HCEC 1CT (cell line): ENCODE results near the gene JHY.
"Not testable (repeated sequence)": the region's sequence is repeated elsewhere in the genome, so short reads cannot be mapped to it uniquely, and the experiment has no call there.

ENCODE experiments used
- DNase-seq: peaks from one replicate; pipeline ENCODE4 v3.0.0-alpha.2; 2017

The JHY gene

DNA sequence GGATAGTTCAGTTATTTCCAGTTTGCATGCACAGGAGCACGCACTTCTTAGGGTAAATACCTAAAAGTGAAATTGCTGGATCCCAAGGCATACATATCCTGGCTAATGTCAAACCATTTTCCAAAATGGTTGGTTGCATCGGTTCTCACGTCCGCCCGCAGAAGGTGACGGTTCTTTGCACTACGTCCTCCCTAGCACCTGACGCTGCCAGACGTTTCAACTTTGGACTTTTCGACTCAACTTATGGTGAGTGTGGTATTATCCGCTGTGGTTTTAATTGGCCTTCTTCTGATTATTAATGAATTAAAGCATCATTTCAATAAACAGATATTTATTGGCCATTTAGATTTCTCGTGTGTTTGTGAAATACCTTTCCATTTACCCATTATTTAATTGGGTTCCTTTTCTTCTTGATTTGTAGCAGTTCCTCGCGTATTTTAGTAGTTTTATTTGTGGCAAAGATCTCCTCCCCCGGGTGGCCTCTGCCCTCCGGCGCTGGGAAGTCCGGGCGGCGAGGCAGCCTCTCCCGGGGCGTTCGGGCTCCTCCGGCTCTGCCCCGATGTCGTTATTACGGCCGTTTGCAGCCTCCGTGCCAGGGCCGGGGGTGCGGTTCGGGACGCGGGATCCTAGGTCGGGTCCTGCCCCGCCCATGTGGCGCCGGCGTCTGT lies at the start of gene JHY:
Gene JHY, plus strand, starts transcription at position 571 of the 668 bp plus-strand sequence. CDS start 3,091 bp downstream, outside the sequence.
- no peak for DNase-seq

DNA sequence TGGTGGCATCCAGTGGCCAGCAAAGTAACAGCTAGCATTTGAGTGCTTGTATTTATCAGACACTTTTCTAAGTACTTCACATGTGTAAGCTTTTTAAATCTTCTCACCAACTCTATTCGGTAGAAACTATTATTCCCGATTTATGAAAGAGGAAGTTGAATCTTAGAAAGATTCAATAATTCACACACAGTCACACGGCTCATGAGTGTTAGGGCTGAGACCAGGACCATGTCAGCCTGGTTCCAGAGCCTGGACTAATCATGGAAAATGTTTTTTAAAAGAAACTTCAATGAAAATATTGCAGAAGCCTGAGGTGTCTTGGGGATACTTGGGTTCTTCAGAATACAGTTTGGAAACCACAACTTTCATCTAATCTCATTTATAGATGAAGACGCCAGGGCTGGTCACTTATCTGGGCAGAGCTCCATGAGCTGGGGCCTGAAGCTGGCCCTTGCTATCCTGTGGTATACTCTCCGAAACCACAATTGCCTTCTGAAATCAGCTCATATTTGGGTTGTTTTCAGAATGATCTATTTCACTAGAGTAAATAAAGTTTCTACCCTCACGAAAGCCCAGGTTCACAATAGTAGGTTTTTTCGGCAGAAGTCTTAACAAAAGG lies 48.6 kb upstream of the JHY start:
- DNase-seq: no peak

DNA sequence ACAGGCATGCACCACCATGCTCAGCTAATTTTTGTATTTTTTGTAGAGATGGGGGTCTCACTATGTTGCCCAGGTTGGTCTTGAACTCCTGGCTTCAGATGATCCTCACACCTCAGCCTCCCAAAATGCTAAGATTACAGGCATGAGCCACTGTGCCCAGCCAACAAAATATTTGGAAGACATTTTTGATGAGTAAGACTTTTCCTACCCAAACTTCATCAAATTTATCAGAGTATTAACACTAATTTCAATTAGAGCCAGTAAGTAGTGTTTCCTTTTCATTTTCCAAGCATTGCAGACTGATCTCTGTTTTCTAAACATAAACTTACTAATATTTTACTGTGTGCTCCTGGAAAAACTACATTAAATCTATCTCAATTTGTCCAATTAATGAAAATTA lies 45.6 kb upstream of the JHY start:
- DNase-seq: no peak

DNA sequence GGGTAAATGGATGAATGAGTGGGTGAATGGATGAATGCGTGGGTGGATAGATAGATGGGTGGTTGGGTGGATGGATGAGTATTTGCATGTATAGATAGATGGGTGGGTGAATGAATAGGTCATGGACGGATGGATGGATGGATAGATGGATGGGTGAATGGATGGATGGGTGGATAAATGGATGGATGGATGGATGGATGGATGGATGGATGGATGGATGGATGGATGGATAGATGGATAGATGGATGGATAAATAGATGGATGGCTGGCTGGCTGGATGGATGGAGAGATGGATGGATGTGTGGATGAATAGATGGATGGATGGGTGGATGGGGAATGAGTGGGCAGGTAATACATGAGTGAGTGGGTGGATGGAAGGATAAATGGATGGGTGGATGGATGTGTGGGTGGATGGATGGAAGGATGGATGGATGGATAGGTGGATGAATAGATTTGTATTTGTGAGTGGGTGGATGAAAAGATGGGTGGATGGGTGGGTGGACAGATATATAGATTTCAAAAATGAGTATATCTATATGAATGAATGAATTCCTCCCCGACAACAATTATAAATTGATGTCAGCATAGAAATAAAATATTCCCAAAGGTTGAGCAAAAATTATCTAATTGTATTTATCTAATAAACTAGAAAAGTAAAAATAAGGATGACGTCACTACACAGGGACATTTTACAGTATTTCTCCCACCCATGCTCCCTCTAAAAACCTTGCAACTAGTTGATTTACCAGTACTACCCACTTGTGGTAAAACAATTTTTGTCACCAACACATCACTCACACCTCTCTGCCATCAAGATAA lies 44.8 kb upstream of the JHY start:
- DNase-seq: no peak

DNA sequence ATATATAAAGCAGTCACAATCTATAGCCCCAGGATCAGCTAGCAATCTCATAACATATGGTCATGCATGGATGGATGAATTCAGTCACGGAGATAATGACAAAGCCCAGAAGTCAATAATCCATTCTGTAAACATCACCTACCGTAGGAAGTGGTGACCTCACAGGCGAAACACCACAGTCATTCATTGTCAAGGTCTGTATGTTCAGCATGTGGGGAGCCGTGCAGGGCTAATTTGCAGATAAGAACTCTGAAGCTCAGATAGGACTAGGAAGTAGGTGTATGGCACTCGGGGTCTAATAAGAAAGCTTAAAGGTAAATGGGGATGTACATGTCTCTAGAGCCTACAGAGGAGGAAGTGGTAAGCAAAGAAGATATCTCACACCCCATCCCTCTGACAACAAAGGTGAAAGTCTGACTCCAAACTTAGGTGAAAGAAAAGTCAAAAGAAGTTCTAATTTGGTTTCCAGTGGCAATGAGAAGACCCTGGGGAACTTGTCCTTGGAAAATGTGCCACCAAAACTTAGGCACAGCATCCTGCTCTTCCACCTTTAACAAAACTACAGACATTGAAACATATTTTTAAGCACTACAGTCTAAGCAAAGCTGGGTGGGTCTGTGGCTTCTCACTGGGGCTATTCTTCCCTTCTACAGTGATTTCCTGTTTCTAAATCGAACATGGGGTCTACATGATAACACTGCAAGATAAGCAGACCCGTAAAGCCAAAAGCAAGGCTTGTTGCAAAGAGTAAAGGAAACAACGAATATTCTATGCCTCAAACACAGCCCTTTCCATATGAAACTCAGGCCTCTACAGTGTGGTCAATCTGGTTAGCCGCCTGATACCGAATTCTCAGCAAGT lies 39.0 kb upstream of the JHY start:
- DNase-seq: no peak

DNA sequence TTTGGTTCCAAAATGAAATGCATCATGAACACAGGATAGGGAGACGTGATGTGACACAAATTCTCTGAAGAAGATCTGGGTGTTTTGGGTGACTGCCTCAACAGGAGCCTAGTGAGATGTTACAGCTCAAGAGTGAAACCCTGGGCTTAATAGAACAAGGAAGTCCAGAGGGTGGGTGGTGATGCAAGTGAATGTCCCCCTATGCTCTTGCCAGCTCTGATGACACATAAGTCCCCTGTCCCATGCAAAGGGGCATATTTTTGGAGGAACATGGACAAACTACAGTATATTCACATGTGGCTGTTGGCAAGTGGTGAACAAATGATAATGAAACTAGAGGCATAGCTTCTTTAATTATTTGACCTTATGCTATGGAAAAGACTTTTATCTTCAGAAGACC lies 35.1 kb upstream of the JHY start:
- DNase-seq: no peak

DNA sequence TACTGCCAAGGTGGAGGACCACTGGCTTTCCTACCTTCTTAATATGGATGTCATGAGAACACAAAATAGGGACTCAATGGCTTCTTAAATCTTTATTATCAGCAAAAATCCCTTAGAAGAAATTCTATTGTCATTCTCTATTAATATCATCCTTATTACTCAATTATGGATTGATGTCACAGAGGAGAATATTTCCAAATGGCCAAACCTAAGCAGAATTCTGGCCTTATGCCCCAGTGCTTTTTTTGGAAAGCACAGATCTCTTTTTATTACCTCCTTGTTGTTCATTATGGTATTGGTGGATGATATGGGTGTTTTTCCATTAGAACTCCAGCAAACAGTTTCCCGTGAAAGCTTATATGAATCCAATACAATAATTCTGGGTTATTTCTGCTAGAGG lies 34.4 kb upstream of the JHY start:
- DNase-seq: no peak

DNA sequence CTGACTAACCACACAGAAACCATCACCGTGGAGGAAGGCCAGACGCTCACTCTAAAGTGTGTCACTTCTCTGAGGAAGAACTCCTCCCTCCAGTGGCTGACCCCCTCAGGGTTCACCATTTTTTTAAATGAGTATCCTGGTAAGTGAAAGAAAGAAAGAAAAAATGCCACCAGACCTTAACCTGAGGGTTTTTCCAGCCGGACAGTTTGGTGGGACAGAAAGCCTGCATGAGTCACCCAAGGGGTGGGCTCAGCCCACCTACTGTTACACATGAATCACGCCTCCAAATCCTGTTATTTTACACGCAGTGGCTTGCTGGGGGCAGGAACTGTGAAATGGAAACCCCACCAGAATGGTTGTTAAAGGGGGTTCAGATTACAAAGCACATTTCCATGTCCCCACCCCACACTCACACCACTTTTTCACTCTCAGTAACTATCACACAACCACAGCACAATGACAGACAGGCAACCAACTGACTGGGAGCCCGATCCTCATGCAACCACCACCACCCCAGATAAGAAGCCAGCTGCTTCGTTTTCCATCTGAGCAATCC lies 32.4 kb upstream of the JHY start:
- DNase-seq: no peak

DNA sequence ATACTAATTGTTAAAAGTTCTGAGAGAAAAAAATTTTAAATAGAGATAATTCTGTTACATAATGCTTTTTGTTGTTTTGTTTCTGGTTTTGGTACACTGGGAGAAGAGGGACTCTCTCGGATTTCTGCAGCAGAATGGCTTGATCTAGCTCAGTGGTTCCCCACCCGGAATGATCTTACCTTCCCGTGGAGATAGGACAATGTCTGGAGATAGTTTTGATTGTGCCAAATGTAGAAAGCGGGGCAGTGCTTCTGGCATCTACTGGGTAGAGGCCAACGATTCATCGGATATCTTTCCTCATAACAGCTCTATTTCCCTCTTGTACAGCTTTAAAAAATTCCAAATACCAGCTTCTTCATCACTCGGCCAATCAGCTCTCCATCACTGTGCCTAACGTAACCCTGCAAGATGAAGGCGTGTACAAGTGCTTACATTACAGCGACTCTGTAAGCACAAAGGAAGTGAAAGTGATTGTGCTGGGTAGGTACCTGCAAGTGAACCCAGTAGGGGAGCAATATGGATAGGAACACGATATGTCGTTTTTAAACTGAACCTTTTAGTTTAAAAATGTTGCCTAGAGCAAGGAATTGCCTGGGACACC lies 31.1 kb upstream of the JHY start:
- DNase-seq: no peak

DNA sequence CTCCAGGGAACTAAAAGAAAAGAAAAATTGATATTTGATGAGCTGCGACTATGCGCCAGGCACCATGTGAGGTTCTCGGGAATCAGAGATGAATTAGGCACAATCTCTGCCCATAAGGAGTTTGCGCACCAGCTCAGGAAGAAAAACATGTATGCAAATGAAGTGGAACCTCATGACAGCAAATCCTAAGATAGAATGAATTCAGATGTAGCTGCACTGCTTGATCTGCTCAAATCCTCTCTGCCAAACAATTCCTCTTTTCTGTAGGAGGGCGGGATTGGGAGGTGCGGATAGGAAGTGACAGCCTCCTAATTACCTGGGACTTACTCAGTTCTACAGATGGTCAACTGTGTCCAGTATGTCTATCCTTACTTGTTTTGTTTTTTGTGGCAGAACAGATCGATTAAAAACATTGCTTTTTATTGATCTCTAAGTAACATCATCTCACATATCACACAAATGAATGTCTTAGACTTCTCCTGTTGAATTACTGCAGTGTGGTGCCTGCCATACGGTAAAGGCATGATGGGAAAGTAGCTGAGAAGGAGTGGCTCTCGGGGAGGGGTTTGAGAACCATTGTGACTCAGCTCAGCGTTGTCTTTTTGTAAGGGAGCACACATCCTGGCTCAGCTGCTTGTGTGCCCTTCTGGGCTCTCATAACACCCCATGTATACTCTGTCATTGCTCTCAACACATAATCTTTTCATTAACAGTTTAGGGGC lies 30.3 kb upstream of the JHY start:
- DNase-seq: no peak

DNA sequence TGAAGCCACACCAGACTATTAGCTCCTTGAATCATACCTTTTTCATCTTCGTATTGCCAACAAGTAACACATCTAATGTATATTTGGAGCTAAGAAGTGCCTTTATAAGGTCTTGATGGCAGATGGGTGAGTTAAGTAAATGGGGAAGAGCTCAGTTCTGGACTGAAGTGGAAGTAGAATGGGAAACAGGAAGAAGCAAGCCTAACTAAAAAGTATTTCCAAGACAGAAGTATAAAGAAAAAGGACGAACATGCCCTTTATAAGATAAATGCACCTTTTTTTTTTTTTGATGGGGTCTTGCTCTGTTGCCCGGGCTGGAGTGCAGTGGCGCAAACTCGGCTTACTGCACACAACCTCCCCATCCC lies 29.8 kb upstream of the JHY start:
- no peak for DNase-seq

DNA sequence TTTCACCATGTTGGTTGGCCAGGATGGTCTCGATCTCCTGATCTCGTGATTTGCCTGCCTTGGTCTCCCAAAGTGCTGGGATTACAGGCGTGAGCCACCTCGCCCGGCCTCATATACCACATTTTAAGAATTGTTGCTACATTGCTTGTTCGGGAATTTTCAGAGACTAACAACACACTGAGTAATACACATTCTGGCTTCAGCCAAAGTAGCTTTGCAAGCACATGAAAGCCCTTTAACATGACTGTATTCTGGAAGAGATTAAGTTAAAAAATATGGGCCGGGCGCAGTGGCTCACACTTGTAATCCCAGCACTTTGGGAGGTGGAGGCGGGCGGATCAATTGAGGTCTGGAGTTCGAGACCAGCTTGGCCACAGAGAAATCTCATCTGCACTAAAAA lies 29.3 kb upstream of the JHY start:
- no peak for DNase-seq

DNA sequence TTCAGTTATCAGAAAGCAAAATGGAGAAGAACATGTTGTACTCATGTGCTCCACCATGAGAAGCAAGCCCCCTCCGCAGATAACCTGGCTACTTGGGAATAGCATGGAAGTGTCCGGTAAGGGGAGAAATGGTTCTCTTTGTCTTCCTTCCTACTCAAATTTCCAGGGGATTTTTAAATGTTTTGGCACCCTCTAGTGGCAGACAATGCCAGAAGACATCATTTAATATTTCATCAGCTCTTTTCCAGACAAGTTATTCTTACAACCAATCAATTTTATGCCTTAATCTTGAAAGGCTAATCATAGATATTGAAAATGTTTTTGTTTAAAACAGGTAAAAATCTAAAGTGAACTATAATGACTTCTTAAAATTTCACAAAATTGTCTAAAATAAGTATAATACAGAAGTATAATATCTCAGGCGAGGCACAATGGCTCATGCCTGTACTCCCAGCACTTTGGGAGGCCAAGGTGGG lies 28.6 kb upstream of the JHY start:
- DNase-seq: peak; percentile 82

DNA sequence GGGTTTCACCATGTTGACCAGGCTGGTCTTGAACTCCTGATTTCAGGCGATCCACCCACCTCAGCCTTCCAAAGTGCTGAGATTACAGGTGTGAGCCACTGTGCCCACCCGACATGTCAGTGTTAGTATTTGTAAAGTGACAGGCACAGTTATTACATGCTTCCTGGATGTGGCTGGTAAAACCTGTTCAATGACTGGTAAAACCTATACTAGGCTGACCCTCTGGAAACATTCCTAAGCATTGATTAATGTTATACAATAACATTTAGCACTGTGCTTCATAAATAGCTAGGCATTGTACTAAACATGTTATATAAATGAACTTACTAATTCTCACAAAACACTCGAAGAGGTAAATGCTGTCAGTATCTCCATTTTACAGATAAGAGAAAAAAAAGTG lies 20.9 kb upstream of the JHY start:
- DNase-seq: no peak

DNA sequence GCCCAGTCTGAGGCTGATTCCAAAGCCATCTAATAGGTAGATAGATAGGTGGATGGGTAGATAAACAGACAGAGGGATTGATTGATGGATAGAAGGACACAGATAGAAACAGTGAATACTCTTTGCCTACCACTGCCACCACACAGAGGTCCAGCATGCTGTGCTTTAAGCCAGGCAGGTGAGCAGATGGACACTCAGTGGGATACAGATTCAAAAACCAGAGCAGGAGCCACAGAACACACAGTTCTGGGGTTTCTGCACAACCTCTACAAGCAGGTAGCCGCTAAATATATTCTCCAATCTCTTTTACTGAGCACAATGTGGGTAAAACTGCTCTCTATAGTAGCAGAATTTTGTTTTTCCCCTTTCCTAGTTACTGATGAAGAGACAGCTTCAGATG lies 20.5 kb upstream of the JHY start:
- no peak for DNase-seq

DNA sequence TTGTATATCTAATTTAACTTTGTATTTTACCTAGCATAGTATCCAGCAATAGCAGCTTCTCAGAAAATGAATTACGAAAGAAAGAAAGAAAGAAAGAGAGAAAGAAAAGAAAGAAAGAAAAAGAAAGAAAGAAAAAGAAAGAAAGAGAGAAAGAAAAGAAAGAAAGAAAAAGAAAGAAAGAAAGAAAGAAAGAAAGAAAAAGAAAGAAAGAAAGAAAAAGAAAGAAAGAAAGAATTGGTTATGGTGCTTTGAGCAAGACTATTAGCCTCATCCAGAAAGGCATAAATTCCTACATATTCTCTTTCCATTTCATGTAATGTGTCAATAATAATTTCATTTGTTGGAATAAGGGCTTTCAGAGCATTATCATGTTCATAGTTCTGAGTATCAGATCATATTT lies 19.4 kb upstream of the JHY start:
- not testable (repeated sequence) for DNase-seq

DNA sequence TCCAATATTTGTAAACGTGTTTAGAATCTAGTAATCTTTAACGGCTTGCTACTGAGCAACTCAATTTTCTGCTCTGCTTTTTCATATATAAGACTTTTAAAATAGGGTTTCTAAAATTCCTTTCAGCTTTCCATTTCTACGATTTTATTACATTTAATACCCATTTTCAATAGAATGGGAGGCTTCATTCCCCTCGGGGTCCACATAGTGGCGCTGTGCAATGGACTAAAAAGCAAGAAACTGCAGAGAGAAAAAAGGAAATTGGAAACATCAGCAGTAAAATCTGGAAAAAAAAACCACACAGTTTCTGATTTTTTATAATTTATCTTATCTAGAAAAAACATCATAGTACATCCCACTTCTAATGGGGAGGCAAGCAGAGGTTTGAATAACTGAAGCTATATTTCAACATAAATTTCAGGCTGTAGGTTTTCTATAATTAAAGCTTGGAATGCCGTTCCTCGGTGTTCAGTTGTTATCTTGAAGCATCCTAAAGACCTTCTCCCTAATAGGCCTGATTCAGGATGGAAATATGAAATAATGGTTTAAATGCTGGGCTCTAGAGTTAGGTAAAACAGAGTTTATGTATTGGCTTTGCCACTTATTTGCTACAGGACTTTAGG lies 18.7 kb upstream of the JHY start:
- peak; percentile 30 for DNase-seq

DNA sequence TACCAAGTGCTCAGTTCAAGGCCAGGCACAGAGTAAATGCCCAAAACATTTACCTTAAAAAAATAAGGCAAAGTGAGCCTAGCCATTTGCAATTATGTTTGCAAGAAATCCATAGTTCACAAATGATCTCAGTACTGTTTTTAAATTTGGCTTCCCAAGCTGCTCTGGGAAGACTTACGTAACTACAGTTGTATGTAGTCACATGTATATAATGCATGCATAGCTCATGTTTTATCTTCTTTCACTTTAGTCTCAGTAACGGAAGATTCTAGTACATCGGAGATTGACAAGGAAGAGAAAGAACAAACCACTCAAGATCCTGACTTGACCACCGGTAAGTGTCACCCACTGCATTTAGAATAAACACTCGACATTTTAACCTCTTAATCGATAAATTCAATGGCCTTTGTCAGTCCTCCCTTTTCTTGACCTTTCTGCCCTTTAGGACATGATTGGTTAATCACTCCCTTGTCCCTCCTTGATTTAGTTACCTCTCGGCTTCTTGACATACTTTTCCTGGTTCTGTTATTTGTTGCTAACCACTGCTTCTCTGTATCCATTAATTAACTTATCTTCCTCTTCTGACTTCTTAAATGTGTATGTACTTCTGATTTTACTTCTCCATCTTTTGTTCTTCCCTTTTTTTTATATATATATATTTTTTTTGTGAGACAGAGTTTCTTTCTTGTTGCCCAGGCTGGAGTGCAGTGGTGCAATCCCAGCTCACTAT lies 18.0 kb upstream of the JHY start:
- DNase-seq: no peak

DNA sequence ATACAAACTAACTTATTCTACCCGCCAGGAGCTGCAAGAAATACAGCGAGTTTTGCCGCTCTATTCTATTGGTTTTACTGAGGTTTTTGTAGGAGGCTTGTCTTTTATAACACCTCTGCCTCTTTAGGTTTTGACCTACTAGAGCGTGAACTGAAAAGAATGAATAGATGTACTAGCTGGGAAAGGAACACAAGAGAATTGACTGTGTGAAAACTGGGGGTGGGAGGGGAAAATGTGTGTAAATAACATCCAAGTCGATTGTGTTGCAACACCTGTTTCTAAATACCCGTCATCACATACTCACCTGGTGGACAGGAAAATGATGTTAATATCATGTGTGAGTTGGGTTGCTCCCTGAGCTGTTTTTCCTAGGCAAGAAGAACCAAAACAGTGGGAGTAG lies 12.9 kb upstream of the JHY start:
- no peak for DNase-seq

DNA sequence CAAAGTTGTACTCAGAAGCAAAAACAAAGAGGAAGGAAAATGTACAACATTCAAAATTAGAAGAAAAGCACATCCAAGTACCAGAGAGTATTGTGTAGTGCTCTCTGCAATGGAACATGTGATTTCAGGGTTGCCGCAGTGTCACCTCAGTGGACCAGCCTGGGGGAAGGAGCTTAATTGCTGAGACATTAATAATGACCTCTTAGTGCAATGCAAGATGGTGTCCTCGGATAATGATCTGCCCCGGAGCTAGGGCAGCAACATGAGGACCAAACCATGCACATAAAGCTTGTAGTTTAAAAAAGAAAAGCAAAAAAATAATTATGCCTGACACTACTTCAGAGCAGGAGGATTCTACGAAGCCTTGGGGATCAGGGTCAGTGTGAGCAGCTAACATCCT lies 11.3 kb upstream of the JHY start:
- DNase-seq: no peak

DNA sequence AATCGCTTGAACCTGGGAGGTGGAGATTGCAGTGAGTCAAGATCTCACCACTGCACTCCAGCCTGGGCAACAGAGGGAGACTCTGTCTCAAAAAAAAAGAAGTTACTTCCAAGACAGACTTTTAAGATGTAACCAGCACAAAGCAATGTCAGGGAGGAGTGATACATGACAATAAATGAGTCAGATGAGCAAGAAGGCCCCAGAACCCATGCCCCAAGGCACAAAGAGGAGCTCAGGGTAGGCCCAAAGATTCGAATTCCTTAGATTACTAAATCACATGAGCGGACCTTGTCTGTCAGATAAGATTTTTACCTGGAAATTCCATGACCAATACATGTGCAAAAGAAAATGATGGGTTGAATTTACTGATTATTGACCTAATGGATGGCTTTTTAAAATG lies 10.5 kb upstream of the JHY start:
- DNase-seq: no peak
